RWPE2 (cell line): Measurements from ENCODE around the gene MRPL4.

Source experiments
- ATAC-seq: fragments of 200-7000 bp; cut with Tn5 transposase; 3 replicates; pipeline ENCODE4 v1.9.1; 2021; ENCODE audit warnings: low read depth
- DNase-seq: peaks from one replicate; pipeline ENCODE4 v3.0.0-alpha.2; 2020; ENCODE audit warnings: low spot score
- H3K27ac ChIP-seq: fragments of 450-650 bp; 2 replicates; pipeline ENCODE4 v1.5.1; 2017; ENCODE audit warnings: mild to moderate bottlenecking; ENCODE audit not compliant: poor library complexity, severe bottlenecking
- H3K27me3 ChIP-seq: fragments of 250-450 bp; sonication (Bioruptor Pico); 2 replicates; pipeline ENCODE4 v1.5.1; 2021; ENCODE audit warnings: mild to moderate bottlenecking, moderate library complexity; ENCODE audit not compliant: insufficient read depth, poor library complexity, severe bottlenecking
- H3K36me3 ChIP-seq: fragments of 250-450 bp; sonication (Bioruptor Pico); 2 replicates; pipeline ENCODE4 v1.5.1; 2020; ENCODE audit warnings: low read depth, mild to moderate bottlenecking, moderate library complexity
- H3K4me1 ChIP-seq: fragments of 250-450 bp; sonication (Bioruptor Pico); 2 replicates; pipeline ENCODE4 v1.5.1; 2021; ENCODE audit warnings: mild to moderate bottlenecking, moderate library complexity; ENCODE audit not compliant: insufficient read depth, poor library complexity, severe bottlenecking
- H3K4me3 ChIP-seq: fragments of 250-450 bp; sonication (Bioruptor Pico); 2 replicates; pipeline ENCODE4 v1.5.1; 2021; ENCODE audit warnings: mild to moderate bottlenecking, moderate library complexity; ENCODE audit not compliant: severe bottlenecking
- H3K9me3 ChIP-seq: fragments of 250-450 bp; sonication (Bioruptor Pico); 2 replicates; pipeline ENCODE4 v1.5.1; 2021; ENCODE audit warnings: mild to moderate bottlenecking, moderate library complexity; ENCODE audit not compliant: severe bottlenecking
- CTCF ChIP-seq: fragments of 450-650 bp; IDR thresholded peaks from one replicate; pipeline ENCODE4 v1.5.1; 2017; ENCODE audit warnings: mild to moderate bottlenecking, moderate library complexity; ENCODE audit not compliant: poor library complexity, severe bottlenecking

The MRPL4 gene

GRCh38 chr19:10290357-10290875 lies 38.4 kb downstream of the MRPL4 start:
- ATAC-seq = peak; percentile 2; the same call in 2 of the 3 replicates
- TF ChIP-seq CTCF = no peak
- Histone ChIP-seq H3K9me3 (no peaks in the 10 kb centered on the region), H3K27me3 (no peaks in the 10 kb centered on the region), H3K36me3 (peaks cover 7% of the 10 kb centered on the region; the same call in 1 of the 2 replicates), H3K4me3 (peak overlapping the region; percentile 47), H3K4me1 (peaks cover 18% of the 10 kb centered on the region), H3K27ac (peak overlapping the region; percentile 61)
- DNase-seq = no peak

- ATAC-seq (peak; percentile 35), DNase-seq (peak; percentile 75)
- Histone ChIP-seq H3K27me3 (no peaks in the 10 kb centered on the region), H3K4me3 (peak overlapping the region; percentile 47), H3K27ac (peak overlapping the region; percentile 61), H3K9me3 (no peaks in the 10 kb centered on the region), H3K4me1 (peaks cover 14% of the 10 kb centered on the region), H3K36me3 (peaks cover 7% of the 10 kb centered on the region; the same call in 1 of the 2 replicates)
- TF ChIP-seq CTCF = no peak
These were observed 39.0 kb downstream of the MRPL4 start for GRCh38 chr19:10290876-10291553.

GRCh38 chr19:10291554-10292205 lies 39.7 kb downstream of the MRPL4 start:
- peak; percentile 1; the same call in 1 of the 3 replicates for ATAC-seq
- DNase-seq = no peak
- H3K9me3 ChIP-seq = no peaks in the 10 kb centered on the region
- peaks cover 7% of the 10 kb centered on the region; the same call in 1 of the 2 replicates for H3K36me3 ChIP-seq
- TF ChIP-seq CTCF = no peak
- peaks cover 8% of the 10 kb centered on the region for H3K4me1 ChIP-seq
- H3K27me3 ChIP-seq = no peaks in the 10 kb centered on the region
- H3K4me3 ChIP-seq = peak overlapping the region; percentile 47
- H3K27ac ChIP-seq = no peak overlapping the region

- Histone ChIP-seq H3K36me3 (peaks cover 7% of the 10 kb centered on the region; the same call in 1 of the 2 replicates), H3K27ac (no peak overlapping the region), H3K4me1 (peaks cover 7% of the 10 kb centered on the region), H3K27me3 (no peaks in the 10 kb centered on the region), H3K4me3 (peak overlapping the region; percentile 47), H3K9me3 (no peaks in the 10 kb centered on the region)
- ATAC-seq = peak; percentile 32
- no peak for DNase-seq
- no peak for TF ChIP-seq CTCF
These were observed 40.3 kb downstream of the MRPL4 start for GRCh38 chr19:10292206-10292788.
